WTC11 (cell line): Measurements from ENCODE around the gene TMEM127. TPM values are rescaled to one million over a fixed set of nuclear protein-coding genes. Genes with fewer than 3 reads are reported as not detected.

ENCODE experiments used
- ATAC-seq: fragments of 200-7000 bp; cut with Tn5 transposase; 2 replicates; pipeline ENCODE4 v1.10.0; 2021; ENCODE audit warnings: mild to moderate bottlenecking, moderate library complexity
- CTCF ChIA-PET: fragments of 300-600 bp; sonication (Branson Sonifier 250); formaldehyde crosslinking; loops from one replicate; lab custom pipeline; 2021; ENCODE audit warnings: antibody characterized with exemption; lab: Charles Lee
- POLR2A ChIA-PET: fragments of 350-600 bp; sonication (Branson Sonifier 250); formaldehyde crosslinking; loops from one replicate; lab custom pipeline; 2021; ENCODE audit warnings: antibody characterized with exemption; lab: Charles Lee
- DNase-seq: peaks from one replicate; pipeline ENCODE4 v3.0.0; 2021; ENCODE audit warnings: low spot score
- H3K27ac Mint-ChIP-seq: 2 replicates; pipeline ENCODE4 v1.8.0; 2021; ENCODE audit warnings: mixed read lengths
- H3K27me3 Mint-ChIP-seq: 2 replicates; pipeline ENCODE4 v1.8.0; 2021; ENCODE audit warnings: low read depth, mild to moderate bottlenecking, moderate library complexity, mixed read lengths
- H3K36me3 Mint-ChIP-seq: 2 replicates; pipeline ENCODE4 v1.8.0; 2021; ENCODE audit warnings: mixed read lengths
- H3K4me1 Mint-ChIP-seq: 2 replicates; pipeline ENCODE4 v1.8.0; 2022; ENCODE audit warnings: mixed read lengths
- H3K4me3 Mint-ChIP-seq: 2 replicates; pipeline ENCODE4 v1.8.0; 2021; ENCODE audit warnings: mild to moderate bottlenecking, moderate library complexity, mixed read lengths
- H3K9me3 Mint-ChIP-seq: 2 replicates; pipeline ENCODE4 v1.8.0; 2021; ENCODE audit warnings: mixed read lengths
- CREB1 ChIP-seq: sonication (generic); formaldehyde crosslinking; IDR thresholded peaks from 2 replicates; pipeline ENCODE4 v1.8.0; 2023; ENCODE audit warnings: mild to moderate bottlenecking, missing genetic modification reagents
- CREM ChIP-seq: sonication (generic); formaldehyde crosslinking; IDR thresholded peaks from 2 replicates; pipeline ENCODE4 v1.8.1; 2022; ENCODE audit warnings: mild to moderate bottlenecking, missing genetic modification reagents, moderate library complexity
- ELF4 ChIP-seq: sonication (generic); formaldehyde crosslinking; IDR thresholded peaks from 2 replicates; pipeline ENCODE4 v1.8.1; 2022; ENCODE audit warnings: low read depth, mild to moderate bottlenecking, moderate library complexity, missing genetic modification reagents
- FOXK1 ChIP-seq: sonication (generic); formaldehyde crosslinking; IDR thresholded peaks from 2 replicates; pipeline ENCODE4 v1.8.0; 2022; ENCODE audit warnings: mild to moderate bottlenecking, moderate library complexity, missing genetic modification reagents
- GABPB1 ChIP-seq: sonication (generic); formaldehyde crosslinking; IDR thresholded peaks from 2 replicates; pipeline ENCODE4 v1.8.1; 2023; ENCODE audit warnings: mild to moderate bottlenecking, missing genetic modification reagents
- GTF2I ChIP-seq: fragments of 250-450 bp; sonication (Bioruptor Pico); conservative IDR thresholded peaks from 2 replicates; pipeline ENCODE4 v1.4.0; 2021; ENCODE audit warnings: mild to moderate bottlenecking
- MXD4 ChIP-seq: fragments of 250-450 bp; sonication (Bioruptor Pico); IDR thresholded peaks from 2 replicates; pipeline ENCODE4 v1.8.0; 2021; ENCODE audit warnings: mild to moderate bottlenecking, moderate library complexity, borderline replicate concordance
- MYBL2 ChIP-seq: sonication (generic); formaldehyde crosslinking; IDR thresholded peaks from 2 replicates; pipeline ENCODE4 v1.8.1; 2023; ENCODE audit warnings: mild to moderate bottlenecking, moderate library complexity, missing genetic modification reagents
- NFATC4 ChIP-seq: fragments of 250-450 bp; sonication (Bioruptor Pico); IDR thresholded peaks from 2 replicates; pipeline ENCODE4 v1.9.0; 2021; ENCODE audit warnings: mild to moderate bottlenecking
- NFE2L1 ChIP-seq: sonication (generic); formaldehyde crosslinking; IDR thresholded peaks from 2 replicates; pipeline ENCODE4 v1.8.1; 2023; ENCODE audit warnings: missing genetic modification reagents
- PRDM15 ChIP-seq: sonication (generic); formaldehyde crosslinking; IDR thresholded peaks from 2 replicates; pipeline ENCODE4 v1.8.0; 2022; ENCODE audit warnings: missing genetic modification reagents
- RELA ChIP-seq: sonication (generic); formaldehyde crosslinking; IDR thresholded peaks from 2 replicates; pipeline ENCODE4 v1.8.1; 2022; ENCODE audit warnings: missing genetic modification reagents, mild to moderate bottlenecking, borderline replicate concordance
- ZNF232 ChIP-seq: sonication (generic); formaldehyde crosslinking; IDR thresholded peaks from 2 replicates; pipeline ENCODE4 v1.8.0; 2022; ENCODE audit warnings: mild to moderate bottlenecking, missing genetic modification reagents
- ZNF263 ChIP-seq: sonication (generic); formaldehyde crosslinking; IDR thresholded peaks from 2 replicates; pipeline ENCODE4 v1.8.1; 2022; ENCODE audit warnings: low read depth, mild to moderate bottlenecking, moderate library complexity, missing genetic modification reagents
- ZNF671 ChIP-seq: fragments of 250-450 bp; sonication (Bioruptor Pico); IDR thresholded peaks from 2 replicates; pipeline ENCODE4 v1.8.0; 2021; ENCODE audit warnings: mild to moderate bottlenecking
- total RNA-seq: library from RNA; stranded (reverse); gene quantifications from 3 replicates; pipeline ENCODE4 v1.2.3, GENCODE V29; 2021
- TF ChIP-seq, protein P1 (sequence below): fragments of 250-450 bp; sonication (Bioruptor Pico); IDR thresholded peaks from 2 replicates; pipeline ENCODE4 v1.9.0; 2021; ENCODE audit warnings: moderate library complexity, mild to moderate bottlenecking, inconsistent platforms, borderline replicate concordance
- TF ChIP-seq, protein P2 (sequence below): fragments of 200-600 bp; IDR thresholded peaks from 2 replicates; pipeline ENCODE4 v1.8.0; 2022; ENCODE audit warnings: antibody characterized with exemption

TMEM127 gene
- total RNA-seq, 1 experiment from 2014 or later = 22.9 TPM

- DNase-seq (no peak), ATAC-seq (no peak)
- POLR2A ChIA-PET = interaction anchor here (1.1 to 1.6 kb wide), 2 partner anchors 53 to 87 kb away, joined by 3 to 7 read pairs; partner anchors contain the start of gene STARD7
- Mint-ChIP-seq H3K9me3 (no peaks in the 10 kb centered on the region), H3K27me3 (no peaks in the 10 kb centered on the region), H3K36me3 (peaks cover 4% of the 10 kb centered on the region), H3K27ac (0 out of 2 replicates have a peak overlapping the region, but pooled peaks have one; percentile 97), H3K4me1 (peaks cover 31% of the 10 kb centered on the region), H3K4me3 (no peak overlapping the region)
- CTCF ChIA-PET = interaction anchor here (0.8 to 2.9 kb wide), 17 partner anchors 15 to 269 kb away, joined by 3 to 17 read pairs (median 5); partner anchors contain the start of genes ANKRD36C, ASTL, ITPRIPL1 and STARD7
- TF ChIP-seq MXD4 (CRISPR knock-in tag) = no peak
- TF ChIP-seq RELA (CRISPR knock-in tag) = no peak
- no peak for TF ChIP-seq ELF4 (CRISPR knock-in tag)
- no peak for TF ChIP-seq ZNF671 (CRISPR knock-in tag)
- TF ChIP-seq CREM (CRISPR knock-in tag) = no peak
- TF ChIP-seq CREB1 (CRISPR knock-in tag) = no peak
Measured at GRCh38 chr2:96261328-96262003, 4.3 kb downstream of the TMEM127 start.

GRCh38 chr2:96260387-96261260 lies 5.2 kb downstream of the TMEM127 start:
- peak overlapping the region; percentile 97 for H3K27ac Mint-ChIP-seq
- DNase-seq = peak; percentile 59
- no peaks in the 10 kb centered on the region for H3K27me3 Mint-ChIP-seq
- H3K36me3 Mint-ChIP-seq = peaks cover 3% of the 10 kb centered on the region; the same call in 1 of the 2 replicates
- H3K4me3 Mint-ChIP-seq = peak overlapping the region; percentile 25; the same call in 1 of the 2 replicates
- TF ChIP-seq ZNF232 (CRISPR knock-in tag) (0 out of 2 replicates have a peak, but pooled peaks have one; percentile 44), GABPB1 (CRISPR knock-in tag) (peak; percentile 60; the same call in 1 of the 2 replicates), NFATC4 (CRISPR knock-in tag) (no peak)
- CTCF ChIA-PET = interaction anchor here (0.8 to 2.9 kb wide), 18 partner anchors 14 to 269 kb away, joined by 3 to 17 read pairs (median 5); partner anchors contain the start of genes ANKRD36C, ASTL, ITPRIPL1 and STARD7
- POLR2A ChIA-PET = interaction anchor here (1.1 to 1.6 kb wide), 2 partner anchors 52 to 86 kb away, joined by 3 to 7 read pairs; partner anchors contain the start of gene STARD7
- peaks cover 30% of the 10 kb centered on the region for H3K4me1 Mint-ChIP-seq
- ATAC-seq = peak; percentile 91
- H3K9me3 Mint-ChIP-seq = no peaks in the 10 kb centered on the region

- no peak overlapping the region for H3K4me3 Mint-ChIP-seq
Measured at GRCh38 chr2:96259497-96259921, 6.3 kb downstream of the TMEM127 start.

More at GRCh38 chr2:96259497-96259921, 6.3 kb downstream of the TMEM127 start:
- POLR2A ChIA-PET = no interaction called here
- no peak for TF ChIP-seq MYBL2 (CRISPR knock-in tag)
- TF ChIP-seq FOXK1 (CRISPR knock-in tag) = no peak
- TF ChIP-seq, protein P1, sequence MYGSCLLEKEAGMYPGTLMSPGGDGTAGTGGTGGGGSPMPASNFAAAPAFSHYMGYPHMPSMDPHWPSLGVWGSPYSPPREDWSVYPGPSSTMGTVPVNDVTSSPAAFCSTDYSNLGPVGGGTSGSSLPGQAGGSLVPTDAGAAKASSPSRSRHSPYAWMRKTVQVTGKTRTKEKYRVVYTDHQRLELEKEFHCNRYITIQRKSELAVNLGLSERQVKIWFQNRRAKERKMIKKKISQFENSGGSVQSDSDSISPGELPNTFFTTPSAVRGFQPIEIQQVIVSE (CRISPR knock-in tag) = no peak
- no peak for TF ChIP-seq GTF2I (CRISPR knock-in tag)
- TF ChIP-seq, protein P2, sequence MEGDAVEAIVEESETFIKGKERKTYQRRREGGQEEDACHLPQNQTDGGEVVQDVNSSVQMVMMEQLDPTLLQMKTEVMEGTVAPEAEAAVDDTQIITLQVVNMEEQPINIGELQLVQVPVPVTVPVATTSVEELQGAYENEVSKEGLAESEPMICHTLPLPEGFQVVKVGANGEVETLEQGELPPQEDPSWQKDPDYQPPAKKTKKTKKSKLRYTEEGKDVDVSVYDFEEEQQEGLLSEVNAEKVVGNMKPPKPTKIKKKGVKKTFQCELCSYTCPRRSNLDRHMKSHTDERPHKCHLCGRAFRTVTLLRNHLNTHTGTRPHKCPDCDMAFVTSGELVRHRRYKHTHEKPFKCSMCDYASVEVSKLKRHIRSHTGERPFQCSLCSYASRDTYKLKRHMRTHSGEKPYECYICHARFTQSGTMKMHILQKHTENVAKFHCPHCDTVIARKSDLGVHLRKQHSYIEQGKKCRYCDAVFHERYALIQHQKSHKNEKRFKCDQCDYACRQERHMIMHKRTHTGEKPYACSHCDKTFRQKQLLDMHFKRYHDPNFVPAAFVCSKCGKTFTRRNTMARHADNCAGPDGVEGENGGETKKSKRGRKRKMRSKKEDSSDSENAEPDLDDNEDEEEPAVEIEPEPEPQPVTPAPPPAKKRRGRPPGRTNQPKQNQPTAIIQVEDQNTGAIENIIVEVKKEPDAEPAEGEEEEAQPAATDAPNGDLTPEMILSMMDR = no peak
- TF ChIP-seq NFE2L1 = no peak
- no peak for TF ChIP-seq PRDM15
- TF ChIP-seq ZNF263 (CRISPR knock-in tag) = no peak
- TF ChIP-seq, all 79 proteins: peak for 0
- no peaks in the 10 kb centered on the region for H3K9me3 Mint-ChIP-seq
- CTCF ChIA-PET = interaction anchor here (1.2 to 2.9 kb wide), 6 partner anchors 13 to 237 kb away, joined by 3 to 17 read pairs (median 7); partner anchors contain the start of gene ASTL
- ATAC-seq (no peak), DNase-seq (no peak)
- H3K27ac Mint-ChIP-seq = peak overlapping the region; percentile 97; the same call in 1 of the 2 replicates
- peaks cover 8% of the 10 kb centered on the region for H3K36me3 Mint-ChIP-seq
- peaks cover 26% of the 10 kb centered on the region for H3K4me1 Mint-ChIP-seq
- H3K27me3 Mint-ChIP-seq = no peaks in the 10 kb centered on the region
